Fibroblast of lung (primary cell): ENCODE results near the gene KRT7. TPM values are rescaled to one million over a fixed set of nuclear protein-coding genes. Genes with fewer than 3 reads are reported as not detected.
"Not testable (repeated sequence)": the region's sequence is repeated elsewhere in the genome, so short reads cannot be mapped to it uniquely, and the experiment has no call there.

Source experiments
- DNase-seq, 2 donors: peaks; one replicate each; pipeline versions ENCODE4 v3.0.0 to v3.0.0-alpha.2; 2010; ENCODE audit warnings: low read depth in 2 of 2
- H2AFZ ChIP-seq: 2 replicates; pipeline ENCODE4 v1.5.1; 2012; ENCODE audit warnings: low read length, control low read depth, inconsistent platforms
- H3K27ac ChIP-seq: 2 replicates; pipeline ENCODE4 v1.5.1; 2011; ENCODE audit warnings: low read length, control low read depth; ENCODE audit not compliant: insufficient read depth
- H3K27me3 ChIP-seq: 2 replicates; pipeline ENCODE4 v1.5.1; 2011; ENCODE audit warnings: mild to moderate bottlenecking, low read length; ENCODE audit not compliant: control insufficient read depth, insufficient read depth
- H3K36me3 ChIP-seq: 2 replicates; pipeline ENCODE4 v1.5.1; 2011; ENCODE audit warnings: low read length; ENCODE audit not compliant: control insufficient read depth, insufficient read depth
- H3K4me1 ChIP-seq: 2 replicates; pipeline ENCODE4 v1.5.1; 2011; ENCODE audit warnings: low read length; ENCODE audit not compliant: control insufficient read depth, insufficient read depth; ENCODE audit errors: extremely low read depth
- H3K4me2 ChIP-seq: 2 replicates; pipeline ENCODE4 v1.5.1; 2011; ENCODE audit warnings: low read length, control low read depth; ENCODE audit not compliant: insufficient read depth; ENCODE audit errors: extremely low read depth
- H3K4me3 ChIP-seq, 4 experiments: fragments of 200-600 bp in 1 of 4; sonication (generic) in 1 of 4; replicated peaks in 1 of 4; 2 replicates each; pipeline ENCODE4 v1.5.1; 2011 to 2016; ENCODE audit warnings: low read length in 4 of 4, low read depth in 3 of 4, mild to moderate bottlenecking in 3 of 4, control low read depth in 2 of 4, inconsistent platforms in 1 of 4, mixed read lengths in 1 of 4; ENCODE audit not compliant: insufficient read depth in 1 of 4; ENCODE audit errors: control extremely low read depth in 1 of 4
- H3K79me2 ChIP-seq: 2 replicates; pipeline ENCODE4 v1.5.1; 2012; ENCODE audit warnings: mild to moderate bottlenecking, low read length, inconsistent platforms; ENCODE audit not compliant: control insufficient read depth, insufficient read depth
- H3K9ac ChIP-seq: 2 replicates; pipeline ENCODE4 v1.5.1; 2011; ENCODE audit warnings: mild to moderate bottlenecking, low read length, control low read depth; ENCODE audit not compliant: insufficient read depth
- H3K9me3 ChIP-seq: 2 replicates; pipeline ENCODE4 v1.5.1; 2012; ENCODE audit warnings: low read depth, low read length; ENCODE audit not compliant: control insufficient read depth, insufficient read depth
- H4K20me1 ChIP-seq: 2 replicates; pipeline ENCODE4 v1.5.1; 2011; ENCODE audit warnings: low read length; ENCODE audit not compliant: control insufficient read depth, insufficient read depth; ENCODE audit errors: extremely low read depth
- CTCF ChIP-seq, 2 donors: IDR thresholded peaks in 1 of 2; conservative IDR thresholded peaks in 1 of 2; 1 replicate in 1 of 2; 2 replicates in 1 of 2; pipeline ENCODE4 v1.5.1; 2011 to 2012; ENCODE audit warnings: low read length in 2 of 2, control low read depth in 1 of 2, inconsistent platforms in 1 of 2, low read depth in 1 of 2, mild to moderate bottlenecking in 1 of 2
- EZH2 ChIP-seq: IDR thresholded peaks from 2 replicates; pipeline ENCODE4 v1.5.1; 2012; ENCODE audit warnings: low read length, control low read depth, mild to moderate bottlenecking; ENCODE audit errors: missing control alignments
- polyA plus RNA-seq, 2 donors: library from polyadenylated mRNA; depleted of rRNA in 1 of 2; stranded (reverse) in 1 of 2; unstranded in 1 of 2; fragments of >200 nt; gene quantifications; 2 replicates each; pipeline ENCODE4 v1.2.1, GENCODE V29; 2011 to 2012; ENCODE audit warnings: missing spikeins in 1 of 2
- total RNA-seq: library from RNA; depleted of rRNA; stranded (reverse); fragments of >200 nt; gene quantifications from 2 replicates; pipeline ENCODE4 v1.2.1, GENCODE V29; 2014

KRT7 gene
- total and polyA plus RNA-seq, 2 donors (not counting 1 experiment from before 2014, with no cell fraction given) = 3.5 to 8.6 TPM

- Histone ChIP-seq H4K20me1 (no peaks in the 10 kb centered on the region), H2AFZ (no peak overlapping the region), H3K9ac (no peak overlapping the region), H3K79me2 (no peaks in the 10 kb centered on the region), H3K9me3 (no peaks in the 10 kb centered on the region), H3K36me3 (no peaks in the 10 kb centered on the region), H3K4me2 (no peak overlapping the region), H3K27ac (no peak overlapping the region), H3K4me1 (peaks cover 3% of the 10 kb centered on the region), H3K4me3 (no peak overlapping the region), H3K27me3 (no peaks in the 10 kb centered on the region)
- TF ChIP-seq EZH2 (no peak), CTCF (conservative IDR thresholded peaks at IDR 0.05 in 1 of 2, IDR thresholded peaks at IDR 0.05 in 1 of 2; ENCODE audit: low read depth in 1 of 2, low read length in 2 of 2) (no peak)
- DNase-seq = no peak
These were observed 5.3 kb downstream of the KRT7 start for GRCh38 chr12:52238207-52238840.

- Histone ChIP-seq H3K36me3 (no peaks in the 10 kb centered on the region), H3K9me3 (no peaks in the 10 kb centered on the region), H3K27me3 (no peaks in the 10 kb centered on the region), H3K4me3 (no peak overlapping the region), H4K20me1 (no peaks in the 10 kb centered on the region), H3K4me1 (peaks cover 9% of the 10 kb centered on the region), H3K9ac (no peak overlapping the region), H2AFZ (no peak overlapping the region), H3K4me2 (no peak overlapping the region), H3K27ac (no peak overlapping the region), H3K79me2 (no peaks in the 10 kb centered on the region)
- TF ChIP-seq CTCF (conservative IDR thresholded peaks at IDR 0.05 in 1 of 2, IDR thresholded peaks at IDR 0.05 in 1 of 2; ENCODE audit: low read depth in 1 of 2, low read length in 2 of 2) (no peak), EZH2 (no peak)
- DNase-seq = no peak
These were observed 6.0 kb downstream of the KRT7 start for GRCh38 chr12:52238916-52239646.

- no peak overlapping the region for H3K4me2 ChIP-seq
- no peak overlapping the region for H3K9ac ChIP-seq
- H3K79me2 ChIP-seq = no peaks in the 10 kb centered on the region
- no peak overlapping the region for H2AFZ ChIP-seq
- no peak for TF ChIP-seq EZH2
- TF ChIP-seq CTCF (conservative IDR thresholded peaks at IDR 0.05 in 1 of 2, IDR thresholded peaks at IDR 0.05 in 1 of 2; ENCODE audit: low read depth in 1 of 2, low read length in 2 of 2) = no peak
- no peaks in the 10 kb centered on the region for H3K9me3 ChIP-seq
- H3K36me3 ChIP-seq = no peaks in the 10 kb centered on the region
- no peaks in the 10 kb centered on the region for H3K27me3 ChIP-seq
- H3K4me1 ChIP-seq = peaks cover 15% of the 10 kb centered on the region
- H3K27ac ChIP-seq = no peak overlapping the region
- DNase-seq = no peak
- no peaks in the 10 kb centered on the region for H4K20me1 ChIP-seq
- no peak overlapping the region for H3K4me3 ChIP-seq
These were observed 6.7 kb downstream of the KRT7 start for GRCh38 chr12:52239767-52240166.

GRCh38 chr12:52240247-52240646 is 7.2 kb downstream of the KRT7 start:
- H3K9ac ChIP-seq, H3K79me2 ChIP-seq, H3K4me3 ChIP-seq, H3K9me3 ChIP-seq, H3K36me3 ChIP-seq, H3K27ac ChIP-seq, DNase-seq, H3K27me3 ChIP-seq, H2AFZ ChIP-seq, H3K4me2 ChIP-seq, H4K20me1 ChIP-seq: not testable (repeated sequence)
- peaks cover 14% of the 10 kb centered on the region for H3K4me1 ChIP-seq
